SH-SY5Y (cell line): ENCODE measurements around the gene SIPA1L3.

Source experiments
- GATA2 ChIP-seq: IDR thresholded peaks from 2 replicates; pipeline ENCODE4 v1.6.1; 2011; ENCODE audit warnings: mild to moderate bottlenecking, low read depth, low read length
- GATA3 ChIP-seq: IDR thresholded peaks from 2 replicates; pipeline ENCODE4 v1.6.1; 2011; ENCODE audit warnings: low read depth, mild to moderate bottlenecking, low read length, moderate library complexity

- no peak for TF ChIP-seq GATA2
- TF ChIP-seq GATA3, result no peak
Measured at GRCh38 chr19:38144667-38145066, 237.7 kb downstream of the SIPA1L3 start.
